Measurements from ENCODE around the gene LY6G6F. TPM values are rescaled to one million over a fixed set of nuclear protein-coding genes. Genes with fewer than 3 reads are reported as not detected.

LY6G6F gene
- total RNA-seq (ENCODE audit: low replicate concordance) = not detected in 2 replicates

- no peak within 1 kb of the TSS for H3K4me3 ChIP-seq (ENCODE audit: low read depth, low read length)
- TF ChIP-seq CTCF (IDR thresholded peaks at IDR 0.05; ENCODE audit: insufficient read depth, low read length) = no peak
- DNase-seq (ENCODE audit: low read depth) = no peak
Measured at GRCh38 chr6:31706599-31706998, at the start of gene LY6G6F. TSS of gene LY6G6F (plus strand) at chr6:31706866. CDS start at chr6:31706907, 41 bp downstream.

- TF ChIP-seq CTCF (IDR thresholded peaks at IDR 0.05; ENCODE audit: insufficient read depth, low read length) = no peak
- DNase-seq (ENCODE audit: low read depth) = no peak
- H3K4me3 ChIP-seq (ENCODE audit: low read depth, low read length) = no peak overlapping the region
Measured at GRCh38 chr6:31657406-31658157, 49.1 kb upstream of the LY6G6F start.

- H3K4me3 ChIP-seq (ENCODE audit: low read depth, low read length) = no peak overlapping the region
- no peak for TF ChIP-seq CTCF (IDR thresholded peaks at IDR 0.05; ENCODE audit: insufficient read depth, low read length)
- DNase-seq (ENCODE audit: low read depth) = no peak
Measured at GRCh38 chr6:31658158-31658688, 48.4 kb upstream of the LY6G6F start.

GRCh38 chr6:31658983-31659648, 47.5 kb upstream of the LY6G6F start:
- peak overlapping the region; percentile 96 for H3K4me3 ChIP-seq (ENCODE audit: low read depth, low read length)
- DNase-seq (ENCODE audit: low read depth) = no peak
- no peak for TF ChIP-seq CTCF (IDR thresholded peaks at IDR 0.05; ENCODE audit: insufficient read depth, low read length)

GRCh38 chr6:31659649-31660380, 46.9 kb upstream of the LY6G6F start:
- TF ChIP-seq CTCF (IDR thresholded peaks at IDR 0.05; ENCODE audit: insufficient read depth, low read length) = no peak
- peak; percentile 33 for DNase-seq (ENCODE audit: low read depth)
- H3K4me3 ChIP-seq (ENCODE audit: low read depth, low read length) = peak overlapping the region; percentile 96

GRCh38 chr6:31660381-31661261, 46.0 kb upstream of the LY6G6F start, which contains the start of gene C6orf47:
TSS of gene C6orf47 (minus strand) at chr6:31660778. CDS start at chr6:31659947, 831 bp downstream.
- no peak for TF ChIP-seq CTCF (IDR thresholded peaks at IDR 0.05; ENCODE audit: insufficient read depth, low read length)
- H3K4me3 ChIP-seq (ENCODE audit: low read depth, low read length) = peak within 1 kb of the TSS; percentile 96
- peak; percentile 74 for DNase-seq (ENCODE audit: low read depth)

All from fibroblast of the aortic adventitia (primary cell).